Epithelial cell of esophagus (primary cell): ENCODE results near the gene ALPL.
"Not testable (repeated sequence)": the region's sequence is repeated elsewhere in the genome, so short reads cannot be mapped to it uniquely, and the experiment has no call there.

Source experiments
- DNase-seq: peaks from one replicate; pipeline ENCODE4 v3.0.0; 2010; ENCODE audit warnings: low read depth
- H3K4me3 ChIP-seq: 2 replicates; pipeline ENCODE4 v1.5.1; 2011; ENCODE audit warnings: mild to moderate bottlenecking, low read length, control low read depth
- TF ChIP-seq, protein P1 (sequence below): IDR thresholded peaks from 2 replicates; pipeline ENCODE4 v1.5.1; 2011; ENCODE audit warnings: low read depth, mild to moderate bottlenecking, low read length, control low read depth, inconsistent platforms; ENCODE audit not compliant: insufficient read depth; ENCODE audit errors: missing control alignments

Gene ALPL

DNA sequence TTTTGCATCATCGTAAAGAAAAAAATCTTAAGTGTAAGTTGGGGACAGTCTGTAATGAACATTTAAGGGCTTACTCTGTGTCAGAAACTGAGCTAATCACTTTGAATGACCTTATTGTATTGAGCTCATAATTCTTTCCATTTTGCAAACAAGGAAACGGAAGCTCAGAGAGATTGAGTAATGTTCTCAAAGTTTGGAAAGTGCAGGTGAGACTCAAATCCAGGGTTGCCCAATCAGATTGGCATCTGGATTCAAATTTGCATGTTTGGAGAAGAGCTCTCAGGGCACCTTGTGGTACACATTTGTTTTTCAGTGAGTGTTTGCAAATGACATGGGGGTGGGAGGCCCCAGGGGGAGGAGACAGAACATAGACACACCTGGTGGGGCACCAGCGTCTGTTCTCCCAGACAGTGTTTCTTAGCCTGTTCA is 8.0 kb downstream of the ALPL start:
- peak; percentile 74 for DNase-seq
- TF ChIP-seq, protein P1, sequence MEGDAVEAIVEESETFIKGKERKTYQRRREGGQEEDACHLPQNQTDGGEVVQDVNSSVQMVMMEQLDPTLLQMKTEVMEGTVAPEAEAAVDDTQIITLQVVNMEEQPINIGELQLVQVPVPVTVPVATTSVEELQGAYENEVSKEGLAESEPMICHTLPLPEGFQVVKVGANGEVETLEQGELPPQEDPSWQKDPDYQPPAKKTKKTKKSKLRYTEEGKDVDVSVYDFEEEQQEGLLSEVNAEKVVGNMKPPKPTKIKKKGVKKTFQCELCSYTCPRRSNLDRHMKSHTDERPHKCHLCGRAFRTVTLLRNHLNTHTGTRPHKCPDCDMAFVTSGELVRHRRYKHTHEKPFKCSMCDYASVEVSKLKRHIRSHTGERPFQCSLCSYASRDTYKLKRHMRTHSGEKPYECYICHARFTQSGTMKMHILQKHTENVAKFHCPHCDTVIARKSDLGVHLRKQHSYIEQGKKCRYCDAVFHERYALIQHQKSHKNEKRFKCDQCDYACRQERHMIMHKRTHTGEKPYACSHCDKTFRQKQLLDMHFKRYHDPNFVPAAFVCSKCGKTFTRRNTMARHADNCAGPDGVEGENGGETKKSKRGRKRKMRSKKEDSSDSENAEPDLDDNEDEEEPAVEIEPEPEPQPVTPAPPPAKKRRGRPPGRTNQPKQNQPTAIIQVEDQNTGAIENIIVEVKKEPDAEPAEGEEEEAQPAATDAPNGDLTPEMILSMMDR = no peak
- H3K4me3 ChIP-seq = no peak overlapping the region

DNA sequence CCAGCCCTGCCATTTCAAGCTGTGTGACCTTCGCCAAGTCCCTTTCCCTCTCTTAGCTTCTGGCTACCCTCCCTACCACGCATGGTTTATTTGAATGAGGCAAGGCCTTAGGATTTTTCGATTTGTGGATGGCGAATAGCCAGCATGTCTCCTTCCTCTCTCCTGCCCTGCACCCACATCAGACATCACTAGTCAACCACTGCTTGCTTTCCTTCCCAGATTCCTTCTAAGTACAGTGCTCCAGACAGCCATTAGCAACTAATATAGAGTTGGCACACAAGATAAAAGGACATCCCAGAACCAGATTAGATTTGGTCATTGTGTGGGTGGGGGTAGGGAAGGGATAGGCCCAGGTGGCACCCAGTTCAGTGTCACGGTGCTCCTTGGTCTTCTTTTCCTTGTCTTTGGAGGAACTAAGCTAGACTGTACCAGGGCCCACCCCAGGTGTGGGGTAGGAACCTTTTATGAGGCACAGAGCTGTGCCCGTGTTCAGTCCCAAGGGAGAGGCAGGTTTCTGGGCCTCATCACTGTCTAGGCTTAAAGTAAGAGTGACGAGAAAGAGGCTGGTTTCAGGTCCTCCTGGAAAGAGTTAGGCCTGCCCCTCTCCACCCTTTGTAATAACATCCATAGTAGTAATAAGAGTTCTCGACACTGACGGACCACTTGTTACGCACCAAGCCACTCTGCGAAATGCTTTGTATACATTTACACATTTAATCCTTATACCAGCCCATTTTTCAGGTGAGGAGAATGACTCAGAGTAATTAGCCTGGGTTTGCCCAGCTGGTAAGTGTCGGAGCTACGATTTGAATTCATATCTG is 8.6 kb downstream of the ALPL start:
- TF ChIP-seq, protein P1 = no peak
- no peak overlapping the region for H3K4me3 ChIP-seq
- DNase-seq = no peak

DNA sequence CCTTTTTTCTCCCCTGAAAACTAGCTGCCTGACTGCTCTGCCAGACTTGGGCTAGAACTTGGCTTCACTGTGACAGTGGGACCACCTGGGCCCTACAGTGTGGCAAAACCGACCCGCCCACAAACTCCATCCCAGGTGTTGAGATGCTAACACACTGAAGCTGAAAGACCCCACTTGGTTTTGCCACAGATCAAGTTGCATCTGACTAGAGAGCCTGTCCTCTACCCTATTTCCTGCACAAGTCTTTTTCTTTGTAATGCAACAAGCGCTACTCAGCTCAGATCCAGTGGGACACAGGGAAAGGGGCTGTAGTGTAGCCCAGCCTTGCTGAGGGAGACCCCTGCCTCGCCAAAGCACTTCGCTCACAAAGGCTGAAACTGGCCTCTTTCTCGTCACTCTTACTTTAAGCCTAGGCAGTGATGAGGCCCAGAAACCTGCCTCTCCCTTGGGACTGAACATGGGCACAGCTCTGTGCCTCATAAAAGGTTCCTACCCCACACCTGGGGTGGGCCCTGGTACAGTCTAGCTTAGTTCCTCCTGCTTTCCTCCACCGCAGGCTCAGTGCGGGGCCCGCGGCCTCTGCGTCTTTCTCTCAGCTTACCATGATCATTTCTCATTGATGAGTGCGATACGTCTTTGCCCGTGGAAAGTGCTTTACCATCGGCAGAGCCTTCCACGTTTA is 9.7 kb downstream of the ALPL start:
- TF ChIP-seq, protein P1 = no peak
- H3K4me3 ChIP-seq = no peak overlapping the region
- DNase-seq = no peak

DNA sequence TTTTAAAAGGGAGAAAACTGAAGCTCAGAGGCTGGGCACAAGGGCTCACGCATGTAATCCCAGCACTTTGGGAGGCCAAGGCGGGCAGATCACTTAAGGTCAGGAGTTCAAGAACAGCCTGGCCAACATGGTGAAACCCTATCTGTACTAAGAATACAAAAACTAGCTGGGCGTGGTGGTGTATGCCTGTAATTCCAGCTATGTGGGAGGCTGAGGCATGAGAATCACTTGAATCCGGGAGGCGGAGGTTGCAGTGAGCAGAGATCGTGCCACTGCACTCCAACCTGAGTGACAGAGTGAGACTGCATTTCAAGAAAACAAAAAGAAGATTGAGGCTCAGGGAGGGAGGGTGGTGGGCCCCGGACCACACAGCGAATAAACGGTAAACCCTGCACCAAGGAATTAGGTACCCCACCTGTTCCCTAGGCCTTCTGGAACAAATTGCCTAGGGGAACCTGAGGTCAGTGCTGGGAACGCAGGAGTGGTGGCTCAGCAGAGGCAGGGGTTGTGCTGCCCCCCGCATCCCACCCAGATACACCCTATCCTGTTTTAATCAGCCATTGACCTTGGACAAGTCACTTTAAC is 10.4 kb downstream of the ALPL start:
- DNase-seq, H3K4me3 ChIP-seq: not testable (repeated sequence)

DNA sequence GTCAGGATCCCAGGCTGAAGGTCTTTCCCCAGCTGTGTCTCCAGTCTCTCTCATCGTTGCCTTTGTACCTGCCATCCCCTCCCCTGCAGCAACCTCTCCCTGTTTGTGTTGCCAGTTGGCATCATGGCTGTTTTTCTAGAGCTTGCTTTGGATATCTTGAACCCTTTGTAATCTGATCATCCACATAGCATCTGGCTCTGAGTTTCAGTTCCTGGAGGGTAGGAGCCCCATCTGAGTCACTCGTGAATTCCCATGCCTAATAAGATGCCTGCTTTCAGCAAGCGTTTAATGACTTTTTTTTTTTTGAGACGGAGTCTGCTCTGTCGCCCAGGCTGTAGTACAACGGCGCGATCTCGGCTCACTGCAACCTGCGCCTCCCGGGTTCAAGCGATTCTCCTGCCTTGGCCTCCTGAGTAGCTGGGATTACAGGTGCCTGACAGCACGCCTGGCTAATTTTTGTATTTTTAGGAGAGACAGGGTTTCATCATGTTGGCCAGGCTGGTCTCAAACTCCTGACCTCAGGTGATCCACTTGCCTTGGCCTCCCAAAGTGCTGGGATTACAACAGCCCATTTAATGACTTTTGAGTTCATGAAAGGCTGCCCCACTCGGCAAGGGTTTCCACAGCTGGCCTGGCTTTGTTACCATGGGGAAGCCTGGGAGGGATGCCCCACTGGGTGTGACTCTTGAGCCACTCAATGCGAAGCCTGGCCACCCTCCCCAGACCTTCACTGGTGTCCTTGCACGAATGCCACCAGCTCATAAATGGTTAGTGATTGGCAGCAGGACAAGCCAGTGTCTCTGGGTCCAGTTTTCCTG is 11.9 kb downstream of the ALPL start:
- DNase-seq = peak; percentile 49

DNA sequence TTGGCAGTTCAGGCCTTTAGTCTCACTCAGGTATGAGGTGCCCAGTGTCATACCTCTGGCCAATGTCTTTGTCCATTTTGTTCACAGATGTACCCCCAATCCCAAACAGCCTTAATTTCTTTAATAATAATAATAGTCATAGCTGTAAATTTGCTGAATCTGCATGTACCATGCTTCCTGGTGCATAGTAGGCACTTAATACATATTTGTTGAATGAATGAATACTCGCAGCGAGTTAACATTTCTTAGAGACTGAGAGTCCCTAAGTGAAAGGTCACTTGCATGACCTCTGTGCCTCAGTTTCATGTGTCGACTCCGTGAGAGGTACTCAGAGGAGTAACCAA is 12.5 kb downstream of the ALPL start:
- H3K4me3 ChIP-seq = no peak overlapping the region
- TF ChIP-seq, protein P1 = no peak
- DNase-seq = no peak

More for the DNA sequence above, 11.9 kb downstream of the ALPL start:
- TF ChIP-seq, protein P1 = no peak
- no peak overlapping the region for H3K4me3 ChIP-seq
